HG03469 (cell line): ENCODE measurements around the gene OR2T29.
A peak's percentile ranks its signal among the peaks of the same experiment; 100 is the strongest.
"Not testable (repeated sequence)": the region's sequence is repeated elsewhere in the genome, so short reads cannot be mapped to it uniquely, and the experiment has no call there.

Experiments used
- ATAC-seq: cut with Tn5 transposase; IDR thresholded peaks from one replicate; pipeline ENCODE4 v1.9.1; 2021; ENCODE audit warnings: mild to moderate bottlenecking, moderate library complexity, moderate number of reproducible peaks; ENCODE audit not compliant: unreplicated experiment

OR2T29 gene, protein sequence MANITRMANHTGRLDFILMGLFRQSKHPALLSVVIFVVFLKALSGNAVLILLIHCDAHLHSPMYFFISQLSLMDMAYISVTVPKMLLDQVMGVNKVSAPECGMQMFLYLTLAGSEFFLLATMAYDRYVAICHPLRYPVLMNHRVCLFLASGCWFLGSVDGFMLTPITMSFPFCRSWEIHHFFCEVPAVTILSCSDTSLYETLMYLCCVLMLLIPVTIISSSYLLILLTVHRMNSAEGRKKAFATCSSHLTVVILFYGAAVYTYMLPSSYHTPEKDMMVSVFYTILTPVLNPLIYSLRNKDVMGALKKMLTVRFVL

DNA sequence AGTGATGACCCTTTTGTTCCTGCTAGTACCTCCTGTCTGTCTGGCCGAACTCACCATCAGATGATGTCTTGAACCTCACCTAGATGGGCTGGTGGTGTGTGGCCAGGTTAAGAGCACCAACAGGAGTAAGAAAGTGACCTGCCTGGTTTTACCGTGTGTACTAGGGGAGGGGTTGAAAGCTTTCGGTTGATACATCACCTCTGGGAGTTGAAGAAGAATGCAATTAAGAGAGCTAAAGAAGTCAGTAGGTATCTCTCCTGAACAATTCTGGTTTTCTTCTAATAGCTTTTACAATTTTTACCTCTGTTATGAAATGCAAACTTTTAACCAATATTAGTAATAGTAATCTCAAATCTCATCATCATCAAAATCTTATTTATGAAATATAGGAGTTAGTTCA lies at the start of gene OR2T29:
Gene OR2T29, minus strand, starts transcription at position 101 of the 400 bp plus-strand sequence. CDS start 3,281 bp downstream, outside the sequence.
- ATAC-seq: not testable (repeated sequence)

GRCh38 chr1:248611883-248612414 lies 49.4 kb upstream of the OR2T29 start:
- ATAC-seq: no peak

- no peak for ATAC-seq
These were observed 47.7 kb upstream of the OR2T29 start for GRCh38 chr1:248610301-248610700.

DNA sequence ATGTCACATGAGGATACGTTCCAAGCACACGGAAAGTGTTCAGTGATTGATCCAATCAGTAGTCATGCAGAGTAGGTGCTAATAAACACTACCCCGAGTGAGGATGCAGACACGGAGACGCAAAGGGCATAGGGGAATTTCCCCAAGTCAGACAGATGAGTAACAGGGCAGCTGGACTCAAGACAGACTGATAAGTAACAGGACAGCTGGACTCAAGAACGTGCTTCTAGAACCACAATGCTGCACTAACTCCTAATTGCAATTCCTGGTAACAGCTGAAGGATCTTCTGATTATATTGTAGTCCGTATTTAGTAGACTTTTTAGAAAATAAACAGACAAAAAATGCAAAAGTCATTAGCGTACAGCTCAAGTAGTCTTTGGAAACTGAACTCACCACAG lies 36.8 kb upstream of the OR2T29 start:
- ATAC-seq: no peak

GRCh38 chr1:248597589-248597988 lies 35.0 kb upstream of the OR2T29 start, which contains the start of gene OR2T10:
Gene OR2T10, minus strand, starts transcription at chr1:248597700. Its CDS starts 3,932 bp downstream, at chr1:248593768.
- ATAC-seq: no peak

DNA sequence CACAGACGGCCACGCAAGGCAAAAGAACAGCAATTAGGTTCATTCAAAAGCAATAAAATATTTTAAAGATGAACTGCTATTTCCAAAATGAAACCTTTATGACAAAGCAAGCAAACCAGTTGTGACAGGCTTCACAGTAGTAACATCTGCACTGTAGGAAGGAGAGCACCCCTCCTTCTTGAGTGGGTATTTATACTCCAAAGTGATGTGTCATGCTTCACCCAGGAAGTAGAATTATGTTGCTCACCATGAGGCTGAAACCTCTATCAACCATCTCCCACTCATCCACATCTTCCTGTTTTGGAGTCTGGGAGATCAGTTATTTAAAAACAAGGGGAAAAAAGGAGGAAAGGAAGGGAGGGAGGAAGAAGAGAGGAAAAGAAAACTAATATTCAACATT lies 34.0 kb upstream of the OR2T29 start:
- no peak for ATAC-seq

- no peak for ATAC-seq
These were observed 30.7 kb upstream of the OR2T29 start for GRCh38 chr1:248593226-248593625.

DNA sequence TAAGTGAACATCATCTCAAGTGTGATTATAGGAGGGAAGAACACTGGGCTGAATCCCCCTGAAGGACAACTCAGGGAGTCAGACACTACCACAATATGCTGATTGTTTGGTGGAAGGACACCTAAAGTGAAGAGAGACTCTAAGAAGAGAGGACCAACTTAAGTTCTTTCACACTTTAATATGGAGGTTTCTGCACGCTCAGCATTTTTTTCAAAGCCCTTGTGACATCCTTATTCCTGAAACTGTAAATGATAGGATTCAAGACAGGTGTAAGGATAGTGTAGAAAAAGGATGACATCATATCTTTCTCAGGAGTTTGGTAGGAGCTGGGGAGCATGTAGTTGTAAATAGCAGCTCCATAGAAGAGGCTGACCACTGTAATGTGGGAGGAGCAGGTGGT lies 30.1 kb upstream of the OR2T29 start:
- no peak for ATAC-seq

- ATAC-seq: no peak
These were observed 27.5 kb upstream of the OR2T29 start for GRCh38 chr1:248590055-248590454.

DNA sequence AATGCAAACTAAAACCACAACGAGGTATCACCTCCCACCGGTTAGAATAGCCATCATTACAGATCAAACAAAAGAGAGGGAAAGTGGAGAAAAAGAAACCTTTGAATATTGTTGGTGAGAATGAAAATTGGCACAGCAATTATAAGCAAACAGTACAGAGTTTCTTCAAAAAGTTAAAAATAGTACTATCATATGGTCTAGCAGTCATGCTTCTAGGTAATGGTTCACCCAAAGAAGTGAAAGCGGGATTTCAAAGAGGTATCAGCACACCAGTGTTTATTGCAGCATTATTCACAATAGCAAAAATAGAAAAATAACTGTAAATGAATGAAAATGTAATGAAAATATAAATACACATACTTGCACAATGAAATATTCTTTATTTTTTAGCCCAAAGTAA lies 26.8 kb upstream of the OR2T29 start:
- ATAC-seq: no peak

GRCh38 chr1:248585266-248585665 lies 22.7 kb upstream of the OR2T29 start:
- ATAC-seq: no peak

DNA sequence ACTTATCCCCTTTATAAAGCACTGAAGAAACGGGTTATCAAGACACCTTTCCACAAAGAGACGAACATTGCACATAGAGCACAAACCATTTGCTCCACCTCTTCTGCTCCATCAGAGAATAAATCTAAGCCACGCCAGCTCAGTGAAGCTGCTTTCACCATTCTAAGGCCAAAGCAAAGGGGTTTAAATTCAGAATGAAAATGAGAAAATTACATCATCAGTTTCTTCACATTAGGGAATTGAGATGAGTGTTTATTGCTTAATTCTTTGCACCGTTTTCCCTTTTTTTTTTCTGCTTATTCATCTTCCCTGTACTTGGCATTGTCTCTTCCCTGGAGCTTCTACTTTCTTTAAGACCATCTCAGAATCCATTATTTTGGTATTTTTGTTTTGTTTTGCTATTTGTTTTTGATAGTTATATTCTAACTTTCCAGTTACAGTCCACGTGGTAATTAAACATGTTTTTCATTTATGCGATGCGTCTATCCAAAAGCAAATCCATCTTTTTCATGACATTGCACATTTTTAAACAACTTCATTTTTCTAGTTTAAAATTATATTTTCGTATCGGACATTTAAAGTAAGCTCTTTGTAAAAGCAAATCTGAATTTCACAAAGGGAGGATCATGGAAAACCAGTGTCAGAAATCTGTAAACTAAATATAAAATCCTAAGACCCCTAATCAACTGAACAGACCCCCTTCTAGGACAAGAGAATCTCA lies 13.8 kb upstream of the OR2T29 start:
- no peak for ATAC-seq

DNA sequence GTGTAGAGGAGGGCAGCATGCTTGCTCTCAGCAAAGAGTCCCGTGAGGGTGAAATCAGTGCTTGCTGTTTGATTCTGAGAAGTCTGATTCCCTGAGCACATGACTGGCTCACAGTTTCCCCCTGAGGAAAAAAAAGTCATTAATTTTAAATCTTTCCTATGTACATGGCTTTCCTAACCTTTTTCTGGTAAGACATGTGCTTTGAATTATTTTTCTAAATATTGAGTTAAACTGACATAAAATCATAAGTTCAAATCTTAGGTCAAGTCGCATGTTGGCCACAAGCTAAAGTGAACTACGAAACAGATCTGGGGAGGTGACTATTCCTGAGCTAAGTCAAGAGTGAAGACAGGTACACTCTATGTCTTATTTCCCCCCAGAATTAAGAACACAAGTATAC lies 12.1 kb upstream of the OR2T29 start, which contains the start of gene OR2T34:
Gene OR2T34, minus strand, starts transcription at position 101 of the 400 bp plus-strand sequence. Its CDS starts 0 bp downstream, at position 101.
- not testable (repeated sequence) for ATAC-seq

DNA sequence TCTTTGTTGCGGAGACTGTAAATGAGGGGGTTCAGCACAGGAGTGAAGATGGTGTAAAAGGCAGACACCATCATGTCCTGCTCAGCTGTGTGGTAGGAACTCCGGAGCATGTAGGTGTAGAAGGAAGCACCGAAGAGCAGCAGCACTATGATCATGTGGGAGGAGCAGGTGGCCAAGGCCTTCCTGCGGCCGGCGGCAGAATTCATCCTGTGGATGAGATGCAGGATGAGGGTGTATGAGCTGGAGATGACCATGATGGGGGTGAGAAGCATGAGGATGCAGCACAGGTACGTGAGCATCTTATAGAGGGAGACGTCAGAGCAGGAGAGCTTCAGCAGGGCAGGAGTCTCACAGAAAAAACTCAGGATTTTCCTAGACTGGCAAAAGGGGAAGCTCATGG lies 11.3 kb upstream of the OR2T29 start:
- ATAC-seq: not testable (repeated sequence)

DNA sequence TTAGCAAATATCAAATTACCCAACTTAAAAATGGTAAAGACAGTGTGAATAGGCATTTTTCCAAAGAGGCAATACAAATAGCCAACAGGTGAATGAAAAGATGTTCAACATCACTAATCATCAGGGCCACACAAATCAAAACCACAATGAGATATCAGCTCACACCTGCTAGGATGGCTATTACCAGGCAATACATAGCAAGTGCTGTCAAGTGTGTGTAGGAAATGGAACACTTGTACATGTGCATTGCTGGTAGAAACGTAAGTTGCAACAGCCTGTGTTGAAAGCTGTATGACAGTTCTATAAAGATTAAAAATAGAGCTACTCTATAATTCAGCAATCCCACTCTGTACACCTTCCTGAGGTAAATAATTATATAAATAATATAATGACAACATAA lies 9.5 kb upstream of the OR2T29 start:
- not testable (repeated sequence) for ATAC-seq

GRCh38 chr1:248570811-248571210 lies 8.2 kb upstream of the OR2T29 start:
- not testable (repeated sequence) for ATAC-seq

DNA sequence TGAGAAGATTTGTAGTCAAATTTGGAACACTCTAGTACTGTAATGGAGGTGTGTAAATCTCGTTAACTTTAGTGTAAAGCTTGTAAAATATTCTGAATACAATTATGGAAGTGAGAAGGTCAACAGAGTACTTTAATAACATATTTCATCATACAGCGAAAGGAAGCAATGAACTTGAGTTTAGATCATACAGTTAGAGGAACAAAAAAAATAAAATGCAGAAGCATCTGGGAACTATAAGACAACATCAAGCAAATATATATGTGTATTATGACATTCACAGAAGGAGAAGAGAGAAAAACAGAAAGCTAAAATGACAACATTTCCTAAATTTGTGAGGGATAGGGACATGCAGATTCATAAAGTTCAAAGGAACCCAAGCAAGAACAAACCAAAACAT lies 6.5 kb upstream of the OR2T29 start:
- not testable (repeated sequence) for ATAC-seq

DNA sequence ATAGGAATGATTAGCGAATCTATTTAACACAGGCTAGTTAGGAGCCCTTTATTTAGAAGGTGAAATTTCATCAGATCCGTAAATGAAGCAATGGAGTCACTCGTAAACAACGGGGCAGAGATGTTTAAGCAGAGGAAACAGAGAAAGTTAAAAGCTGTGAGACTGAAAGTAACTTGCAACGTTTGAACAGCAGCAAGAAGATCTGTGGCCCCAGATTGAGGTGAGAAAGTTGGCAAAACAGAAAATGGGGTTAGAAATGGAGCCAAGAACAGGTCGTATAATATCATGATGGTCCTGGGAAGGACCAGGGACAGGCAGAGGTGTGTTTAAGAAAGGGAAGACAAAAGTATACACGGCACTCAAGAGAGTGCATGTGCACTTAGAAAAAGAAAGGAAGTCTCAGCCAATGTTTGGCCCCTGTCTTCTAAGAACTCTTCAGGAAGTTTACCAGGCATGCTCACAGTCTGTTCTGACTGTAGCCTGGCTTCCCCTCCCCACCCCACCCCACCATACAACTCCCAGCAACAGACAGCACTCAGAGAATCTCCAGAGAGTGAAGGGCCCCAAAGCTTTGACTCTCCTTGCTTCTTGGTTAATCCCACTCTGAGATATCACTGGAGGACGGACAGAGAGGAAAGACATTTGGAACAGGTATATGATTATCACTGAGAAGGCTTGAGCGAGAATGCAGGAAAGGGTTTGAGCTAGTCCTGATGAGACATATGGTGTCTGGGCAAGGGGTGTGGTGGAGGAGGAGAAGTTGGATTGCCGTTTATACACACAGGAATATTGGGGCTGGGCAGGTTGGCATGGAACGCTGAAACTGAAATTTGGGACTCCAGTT lies 3.2 kb upstream of the OR2T29 start:
- ATAC-seq: peak; percentile 44

DNA sequence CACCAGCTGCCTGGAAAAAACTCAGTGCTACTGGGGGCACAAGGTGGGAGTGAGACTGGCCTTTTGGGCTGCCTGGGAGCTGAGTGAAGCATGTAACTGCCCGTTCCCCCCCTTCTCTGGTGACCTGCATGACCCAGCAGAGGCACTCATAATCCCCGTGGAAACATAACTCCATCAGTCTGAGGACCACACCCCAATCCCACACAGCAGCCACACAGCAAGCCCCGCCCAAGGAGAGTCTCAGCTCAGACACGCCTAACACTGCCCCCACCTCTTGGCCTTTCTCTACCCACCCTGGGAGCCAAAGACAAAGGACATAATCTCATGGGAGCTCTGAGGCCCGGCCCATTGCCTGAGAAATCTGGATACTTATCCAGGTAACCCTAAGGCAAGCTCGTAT lies 11.5 kb downstream of the OR2T29 start:
- not testable (repeated sequence) for ATAC-seq

- ATAC-seq: not testable (repeated sequence)
These were observed 15.2 kb downstream of the OR2T29 start for GRCh38 chr1:248547383-248547782.

GRCh38 chr1:248537449-248537848 lies 25.1 kb downstream of the OR2T29 start:
- ATAC-seq: not testable (repeated sequence)
